SK-N-SH (cell line): ENCODE results near the gene PFKM. TPM values are rescaled to one million over a fixed set of nuclear protein-coding genes. Genes with fewer than 3 reads are reported as not detected.
"Not testable (repeated sequence)": the region's sequence is repeated elsewhere in the genome, so short reads cannot be mapped to it uniquely, and the experiment has no call there.

Experiments
- CTCF ChIA-PET: fragments of 300-600, 350-600 bp; formaldehyde crosslinking; extraction: SDS; loops from one replicate; lab custom pipeline; 2021; lab: Yijun Ruan, JAX
- POLR2A ChIA-PET: fragments of 350-600 bp; sonication (Branson Sonifier 250); formaldehyde crosslinking; extraction: SDS; loops from one replicate; lab custom pipeline; 2020; ENCODE audit warnings: antibody characterized with exemption, inconsistent platforms; lab: Yijun Ruan, JAX
- DNase-seq: peaks from one replicate; pipeline ENCODE4 v3.0.0; 2012
- H2AFZ ChIP-seq: fragments of 200-600 bp; sonication (generic); 2 replicates; pipeline ENCODE4 v1.8.1; 2016; ENCODE audit warnings: antibody characterized with exemption, mild to moderate bottlenecking, low read depth
- H3F3A ChIP-seq: fragments of 200-600 bp; sonication (generic); replicated peaks from 2 replicates; pipeline ENCODE3; 2016; ENCODE audit warnings: antibody characterized with exemption, mild to moderate bottlenecking; ENCODE audit not compliant: insufficient read depth
- H3K27ac ChIP-seq, 2 experiments: fragments of 200-500 bp in 1 of 2; fragments of 200-600 bp in 1 of 2; sonication (Bioruptor generic) in 1 of 2; sonication (generic), shearing (Covaris generic) in 1 of 2; 2 replicates each; pipeline versions ENCODE4 v1.5.1 to v1.6.1; 2014 to 2016; ENCODE audit warnings: low read depth in 2 of 2, inconsistent platforms in 1 of 2, low read length in 1 of 2, mild to moderate bottlenecking in 1 of 2, mixed read lengths in 1 of 2
- H3K27me3 ChIP-seq: fragments of 200-600 bp; sonication (generic), shearing (Covaris generic); 2 replicates; pipeline ENCODE4 v1.6.1; 2016; ENCODE audit warnings: mixed run types; ENCODE audit not compliant: insufficient read depth
- H3K36me3 ChIP-seq, 2 experiments: fragments of 200-500 bp in 1 of 2; fragments of 200-600 bp in 1 of 2; sonication (Bioruptor generic) in 1 of 2; sonication (generic) in 1 of 2; replicated peaks in 1 of 2; 2 replicates each; pipeline versions ENCODE3 to v1.5.1; 2014 to 2016; ENCODE audit warnings: low read length in 1 of 2, mild to moderate bottlenecking in 1 of 2; ENCODE audit not compliant: insufficient read depth in 2 of 2, control insufficient read depth in 1 of 2
- H3K4me1 ChIP-seq, 2 experiments: fragments of 200-500 bp in 1 of 2; fragments of 200-600 bp in 1 of 2; sonication (Bioruptor generic) in 1 of 2; sonication (generic), shearing (Covaris generic) in 1 of 2; 2 replicates each; pipeline versions ENCODE4 v1.5.1 to v1.6.1; 2014 to 2016; ENCODE audit warnings: low read depth in 1 of 2, low read length in 1 of 2, mixed run types in 1 of 2; ENCODE audit not compliant: insufficient read depth in 2 of 2, control insufficient read depth in 1 of 2
- H3K4me2 ChIP-seq: fragments of 200-600 bp; sonication (generic), shearing (Covaris generic); 2 replicates; pipeline ENCODE4 v1.6.1; 2017; ENCODE audit warnings: mixed run types
- H3K4me3 ChIP-seq, 2 experiments: fragments of 200-500 bp in 1 of 2; fragments of 200-600 bp in 1 of 2; sonication (Bioruptor generic) in 1 of 2; sonication (generic), shearing (Covaris generic) in 1 of 2; 2 replicates each; pipeline versions ENCODE4 v1.5.1 to v1.8.1; 2014 to 2016; ENCODE audit warnings: low read depth in 2 of 2, inconsistent platforms in 1 of 2, low read length in 1 of 2, mild to moderate bottlenecking in 1 of 2, mixed read lengths in 1 of 2, moderate library complexity in 1 of 2
- H3K79me2 ChIP-seq: fragments of 200-600 bp; sonication (generic); 2 replicates; pipeline ENCODE4 v1.8.1; 2017; ENCODE audit warnings: mild to moderate bottlenecking; ENCODE audit not compliant: insufficient read depth
- H3K9ac ChIP-seq: fragments of 200-600 bp; sonication (generic); 2 replicates; pipeline ENCODE4 v1.6.1; 2017; ENCODE audit warnings: mixed run types
- H3K9me2 ChIP-seq: fragments of 200-600 bp; sonication (generic); 2 replicates; pipeline ENCODE4 v1.6.1; 2017; ENCODE audit warnings: mixed run types
- H3K9me3 ChIP-seq: fragments of 200-600 bp; sonication (generic); 2 replicates; pipeline ENCODE4 v1.6.1; 2017; ENCODE audit warnings: mixed run types, mild to moderate bottlenecking, moderate library complexity
- H4K20me1 ChIP-seq: fragments of 200-600 bp; sonication (generic); 2 replicates; pipeline ENCODE4 v1.6.1; 2017; ENCODE audit warnings: mild to moderate bottlenecking, mixed run types; ENCODE audit not compliant: insufficient read depth
- EZH2phosphoT487 ChIP-seq: fragments of 200-600 bp; sonication (generic); IDR thresholded peaks from 2 replicates; pipeline ENCODE4 v1.6.1; 2017; ENCODE audit warnings: low read depth, mixed run types, mild to moderate bottlenecking, antibody characterized with exemption, moderate library complexity, borderline replicate concordance
- FOSL2 ChIP-seq: IDR thresholded peaks from 2 replicates; pipeline ENCODE4 v1.4.0; 2012; ENCODE audit warnings: low read depth, mild to moderate bottlenecking, moderate library complexity, borderline replicate concordance
- FOXJ3 ChIP-seq: sonication (generic); formaldehyde crosslinking; IDR thresholded peaks from 2 replicates; pipeline ENCODE4 v1.5.1; 2020; ENCODE audit warnings: mild to moderate bottlenecking, missing genetic modification reagents
- GABPA ChIP-seq: IDR thresholded peaks from 2 replicates; pipeline ENCODE4 v1.4.0; 2012; ENCODE audit warnings: low read depth, mild to moderate bottlenecking
- MEF2A ChIP-seq: IDR thresholded peaks from 2 replicates; pipeline ENCODE4 v1.4.0; 2012; ENCODE audit warnings: low read depth, borderline replicate concordance
- MXI1 ChIP-seq: IDR thresholded peaks from 2 replicates; pipeline ENCODE4 v1.6.1; 2012; ENCODE audit warnings: mild to moderate bottlenecking, low read depth, low read length, improper control_type of control experiment
- NFIC ChIP-seq: IDR thresholded peaks from 2 replicates; pipeline ENCODE4 v1.4.0; 2012; ENCODE audit warnings: borderline replicate concordance
- NRF1 ChIP-seq: IDR thresholded peaks from 2 replicates; pipeline ENCODE4 v1.6.1; 2012; ENCODE audit warnings: low read depth, mild to moderate bottlenecking, low read length
- POLR2AphosphoS5 ChIP-seq: IDR thresholded peaks from 2 replicates; pipeline ENCODE4 v1.6.1; 2012; ENCODE audit warnings: low read depth, low read length
- RAD21 ChIP-seq: IDR thresholded peaks from 2 replicates; pipeline ENCODE4 v1.6.1; 2012; ENCODE audit warnings: mild to moderate bottlenecking, low read length
- RCOR1 ChIP-seq: fragments of 150-350 bp; IDR thresholded peaks from 2 replicates; pipeline ENCODE4 v1.6.1; 2017; ENCODE audit warnings: antibody characterized with exemption, low read length
- RFX5 ChIP-seq: IDR thresholded peaks from 2 replicates; pipeline ENCODE4 v1.6.1; 2012; ENCODE audit warnings: mild to moderate bottlenecking, improper control_type of control experiment, low read length
- TAF1 ChIP-seq: IDR thresholded peaks from 2 replicates; pipeline ENCODE4 v1.6.1; 2012; ENCODE audit warnings: low read depth, mild to moderate bottlenecking, low read length, moderate library complexity, borderline replicate concordance
- TCF12 ChIP-seq: IDR thresholded peaks from 2 replicates; pipeline ENCODE4 v1.4.0; 2012
- WGBS: methylation state at CpG from one replicate; pipeline ENCODE4 v1.1.6; 2017; ENCODE audit warnings: low lambda C conversion rate; 5-methylcytosine and 5-hydroxymethylcytosine counted together
- polyA plus RNA-seq, 3 experiments: library from polyadenylated mRNA; depleted of rRNA; stranded (reverse); fragments of >200 nt; gene quantifications; 2 replicates each; pipeline ENCODE4 v1.2.3, GENCODE V29; 2012
- TF ChIP-seq, protein P1 (sequence below): IDR thresholded peaks from 2 replicates; pipeline ENCODE4 v1.4.0; 2012; ENCODE audit warnings: low read depth, borderline replicate concordance
- TF ChIP-seq, protein P2 (sequence below): fragments of 150-350 bp; IDR thresholded peaks from 2 replicates; pipeline ENCODE4 v1.6.1; 2016; ENCODE audit warnings: mild to moderate bottlenecking, low read depth, low read length
- TF ChIP-seq, protein P3 (sequence below): IDR thresholded peaks from 2 replicates; pipeline ENCODE4 v1.4.0; 2012; ENCODE audit warnings: low read depth

PFKM gene
- polyA plus RNA-seq, 1 of the 3 experiments (the other 2 are of a cell fraction) = 85.0 TPM

DNA sequence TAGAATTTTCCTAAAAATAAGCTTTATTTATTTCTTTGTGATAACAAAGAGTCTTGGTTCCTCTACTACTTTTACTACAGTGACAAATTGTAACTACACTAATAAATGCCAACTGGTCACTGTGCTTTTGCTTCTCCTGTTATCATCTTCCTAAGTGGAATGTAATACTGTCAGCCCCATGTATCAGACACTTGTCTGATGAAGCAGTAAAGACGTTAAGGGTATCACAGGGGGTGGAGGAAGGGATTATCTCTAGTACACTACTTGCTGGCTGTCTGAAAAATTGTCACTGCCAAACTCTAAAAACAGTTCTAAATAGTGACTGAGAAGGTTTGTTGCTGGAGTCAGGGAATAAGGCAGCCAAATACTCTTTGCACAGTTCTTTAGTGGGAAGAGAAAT is 26.8 kb downstream of the PFKM start:
- H3K27ac ChIP-seq = no peak overlapping the region
- no peak for TF ChIP-seq NFIC
- TF ChIP-seq MEF2A = no peak
- TF ChIP-seq RFX5 = no peak
- POLR2A ChIA-PET = no interaction called here
- CTCF ChIA-PET = interaction anchor here (0.9 to 1.0 kb wide), 3 partner anchors 12 to 275 kb away, joined by 3 read pairs; partner anchors contain the start of gene ASB8
- H2AFZ ChIP-seq = no peak overlapping the region
- peaks cover 34 to 86% of the 10 kb centered on the region in 2 experiments for H3K36me3 ChIP-seq
- H3K9me2 ChIP-seq = no peaks in the 10 kb centered on the region
- WGBS = 72% methylated on average over 1 of the region's 1 CpG
- no peak overlapping the region for H3K4me2 ChIP-seq
- no peak overlapping the region for H3K4me3 ChIP-seq
- no peak for DNase-seq
- no peaks in the 10 kb centered on the region for H3K9me3 ChIP-seq
- no peaks in the 10 kb centered on the region for H4K20me1 ChIP-seq
- H3K9ac ChIP-seq = no peak overlapping the region
- no peaks in the 10 kb centered on the region; a peak in 1 of 4 replicates for H3K4me1 ChIP-seq
- H3K79me2 ChIP-seq = no peaks in the 10 kb centered on the region
- no peaks in the 10 kb centered on the region for H3F3A ChIP-seq
- H3K27me3 ChIP-seq = no peaks in the 10 kb centered on the region

DNA sequence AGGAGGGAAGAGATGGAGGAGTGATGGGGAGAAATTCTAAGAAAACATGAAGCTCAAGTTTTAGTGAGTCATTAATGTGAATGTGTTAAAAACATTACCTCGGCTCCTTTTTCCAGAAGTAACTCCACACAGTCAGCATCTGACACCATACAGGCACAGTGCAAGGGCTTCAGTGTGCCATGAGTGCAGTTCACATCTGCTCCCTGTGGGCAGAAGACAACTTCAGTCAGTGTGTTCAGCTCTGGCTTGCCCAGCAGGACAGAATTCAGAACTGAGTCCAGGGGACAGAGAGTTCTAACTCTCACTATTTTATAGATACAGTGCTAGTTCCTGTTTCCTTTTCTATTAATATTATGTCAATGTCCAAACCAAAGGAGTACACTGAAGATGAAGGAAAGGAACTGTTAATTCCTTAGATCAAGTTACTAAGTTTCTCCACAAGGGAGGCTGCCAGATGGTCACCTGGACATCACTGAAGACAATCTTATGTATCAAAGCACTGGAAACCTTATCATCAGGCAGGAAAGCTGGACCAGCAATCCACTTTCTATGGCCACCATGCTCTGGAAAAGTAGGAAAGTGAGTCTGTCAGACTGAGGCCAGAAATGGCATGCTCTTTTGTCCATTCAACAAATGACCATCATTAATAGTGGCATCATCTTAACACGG is 32.1 kb downstream of the PFKM start:
- H3F3A ChIP-seq = peaks cover 3% of the 10 kb centered on the region
- H3K4me3 ChIP-seq = no peak overlapping the region
- no peak overlapping the region for H3K27ac ChIP-seq
- H4K20me1 ChIP-seq = no peaks in the 10 kb centered on the region
- no peak overlapping the region for H3K4me2 ChIP-seq
- no peaks in the 10 kb centered on the region for H3K27me3 ChIP-seq
- no peak overlapping the region for H3K9ac ChIP-seq
- no peaks in the 10 kb centered on the region for H3K9me2 ChIP-seq
- peaks cover 17% of the 10 kb centered on the region for H3K79me2 ChIP-seq
- H3K9me3 ChIP-seq = no peaks in the 10 kb centered on the region
- CTCF ChIA-PET = interaction anchor here (1.0 to 2.3 kb wide), 5 partner anchors 13 to 467 kb away, joined by 3 to 7 read pairs (median 4); no protein-coding TSS in a partner anchor
- H3K4me1 ChIP-seq = peaks cover 0 to under 1% of the 10 kb centered on the region in 2 experiments; a peak in 2 of 4 replicates
- peaks cover 46 to 48% of the 10 kb centered on the region in 2 experiments for H3K36me3 ChIP-seq
- WGBS = 93% methylated on average over 2 of the region's 2 CpGs
- no peak for DNase-seq
- no peak overlapping the region for H2AFZ ChIP-seq
- no peak for TF ChIP-seq RFX5
- no peak for TF ChIP-seq NRF1
- no peak for TF ChIP-seq MEF2A
- TF ChIP-seq, protein P1, sequence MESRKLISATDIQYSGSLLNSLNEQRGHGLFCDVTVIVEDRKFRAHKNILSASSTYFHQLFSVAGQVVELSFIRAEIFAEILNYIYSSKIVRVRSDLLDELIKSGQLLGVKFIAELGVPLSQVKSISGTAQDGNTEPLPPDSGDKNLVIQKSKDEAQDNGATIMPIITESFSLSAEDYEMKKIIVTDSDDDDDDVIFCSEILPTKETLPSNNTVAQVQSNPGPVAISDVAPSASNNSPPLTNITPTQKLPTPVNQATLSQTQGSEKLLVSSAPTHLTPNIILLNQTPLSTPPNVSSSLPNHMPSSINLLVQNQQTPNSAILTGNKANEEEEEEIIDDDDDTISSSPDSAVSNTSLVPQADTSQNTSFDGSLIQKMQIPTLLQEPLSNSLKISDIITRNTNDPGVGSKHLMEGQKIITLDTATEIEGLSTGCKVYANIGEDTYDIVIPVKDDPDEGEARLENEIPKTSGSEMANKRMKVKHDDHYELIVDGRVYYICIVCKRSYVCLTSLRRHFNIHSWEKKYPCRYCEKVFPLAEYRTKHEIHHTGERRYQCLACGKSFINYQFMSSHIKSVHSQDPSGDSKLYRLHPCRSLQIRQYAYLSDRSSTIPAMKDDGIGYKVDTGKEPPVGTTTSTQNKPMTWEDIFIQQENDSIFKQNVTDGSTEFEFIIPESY = no peak
- TF ChIP-seq RCOR1 = no peak
- no peak for TF ChIP-seq NFIC
- no peak for TF ChIP-seq MXI1
- TF ChIP-seq, protein P2, sequence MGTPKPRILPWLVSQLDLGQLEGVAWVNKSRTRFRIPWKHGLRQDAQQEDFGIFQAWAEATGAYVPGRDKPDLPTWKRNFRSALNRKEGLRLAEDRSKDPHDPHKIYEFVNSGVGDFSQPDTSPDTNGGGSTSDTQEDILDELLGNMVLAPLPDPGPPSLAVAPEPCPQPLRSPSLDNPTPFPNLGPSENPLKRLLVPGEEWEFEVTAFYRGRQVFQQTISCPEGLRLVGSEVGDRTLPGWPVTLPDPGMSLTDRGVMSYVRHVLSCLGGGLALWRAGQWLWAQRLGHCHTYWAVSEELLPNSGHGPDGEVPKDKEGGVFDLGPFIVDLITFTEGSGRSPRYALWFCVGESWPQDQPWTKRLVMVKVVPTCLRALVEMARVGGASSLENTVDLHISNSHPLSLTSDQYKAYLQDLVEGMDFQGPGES = no peak
- no peak for TF ChIP-seq FOXJ3
- no peak for TF ChIP-seq RAD21
- no peak for TF ChIP-seq TCF12
- no peak for TF ChIP-seq EZH2phosphoT487
- TF ChIP-seq GABPA = no peak
- no peak for TF ChIP-seq TAF1
- TF ChIP-seq, protein P3, sequence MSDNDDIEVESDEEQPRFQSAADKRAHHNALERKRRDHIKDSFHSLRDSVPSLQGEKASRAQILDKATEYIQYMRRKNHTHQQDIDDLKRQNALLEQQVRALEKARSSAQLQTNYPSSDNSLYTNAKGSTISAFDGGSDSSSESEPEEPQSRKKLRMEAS = no peak
- TF ChIP-seq FOSL2 = no peak
- TF ChIP-seq POLR2AphosphoS5 = no peak
- POLR2A ChIA-PET = no interaction called here

DNA sequence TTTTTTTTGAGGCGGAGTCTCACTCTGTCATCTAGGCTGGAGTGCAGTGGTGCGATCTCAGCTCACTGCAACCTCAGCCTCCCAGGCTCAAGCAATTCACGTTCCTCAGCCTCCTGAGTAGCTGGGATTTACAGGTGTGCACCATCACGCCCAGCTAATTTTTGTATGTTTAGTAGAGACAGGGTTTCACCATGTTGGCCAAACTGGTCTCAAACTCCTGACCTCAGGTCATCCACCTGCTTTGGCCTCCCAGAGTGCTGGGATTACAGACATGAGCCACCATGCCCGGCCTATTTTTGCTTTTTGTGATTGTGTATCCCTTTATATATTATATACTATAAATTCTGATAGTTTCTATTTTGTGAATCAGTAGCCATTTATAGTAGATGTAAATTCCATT is 36.6 kb downstream of the PFKM start:
- H4K20me1 ChIP-seq, DNase-seq, H3K9ac ChIP-seq, H2AFZ ChIP-seq, H3K27me3 ChIP-seq, H3K9me2 ChIP-seq, H3F3A ChIP-seq, H3K4me3 ChIP-seq, POLR2A ChIA-PET, H3K27ac ChIP-seq, H3K9me3 ChIP-seq, H3K4me1 ChIP-seq: not testable (repeated sequence)
- Histone ChIP-seq H3K4me2 (peak overlapping the region; percentile 75; the same call in 1 of the 2 replicates), H3K79me2 (peaks cover 22% of the 10 kb centered on the region), H3K36me3 (peaks cover 12 to 22% of the 10 kb centered on the region in 2 experiments)
- 89% methylated on average over 5 of the region's 5 CpGs for WGBS
- CTCF ChIA-PET = interaction anchor here (1.5 to 4.1 kb wide), 4 partner anchors 9 to 42 kb away, joined by 3 to 18 read pairs (median 12); no protein-coding TSS in a partner anchor
